BLaER1 (cell line): ENCODE results near the gene APOL2.
A peak's percentile ranks its signal among the peaks of the same experiment; 100 is the strongest.

Source experiments
- H3K27ac ChIP-seq: shearing (Covaris generic); formaldehyde crosslinking; 2 replicates; pipeline ENCODE4 v1.8.1; 2022
- H3K27me3 ChIP-seq: shearing (Covaris generic); formaldehyde crosslinking; 2 replicates; pipeline ENCODE4 v1.8.1; 2022
- H3K36me3 ChIP-seq: shearing (Covaris generic); formaldehyde crosslinking; 2 replicates; pipeline ENCODE4 v1.8.1; 2022
- H3K4me1 ChIP-seq: shearing (Covaris generic); formaldehyde crosslinking; 2 replicates; pipeline ENCODE4 v1.8.1; 2022
- H3K4me2 ChIP-seq: shearing (Covaris generic); formaldehyde crosslinking; 2 replicates; pipeline ENCODE4 v1.8.1; 2022
- H3K4me3 ChIP-seq: shearing (Covaris generic); formaldehyde crosslinking; 2 replicates; pipeline ENCODE4 v1.8.1; 2022
- H3K9ac ChIP-seq: shearing (Covaris generic); formaldehyde crosslinking; 2 replicates; pipeline ENCODE4 v1.8.1; 2022
- H3K9me3 ChIP-seq: shearing (Covaris generic); formaldehyde crosslinking; 2 replicates; pipeline ENCODE4 v1.8.1; 2022
- H4K20me1 ChIP-seq: shearing (Covaris generic); formaldehyde crosslinking; 2 replicates; pipeline ENCODE4 v1.8.1; 2022
- Cebpa-rat ChIP-seq: shearing (Covaris generic); IDR thresholded peaks from 2 replicates; pipeline ENCODE4 v1.8.1; 2022

APOL2 gene

DNA sequence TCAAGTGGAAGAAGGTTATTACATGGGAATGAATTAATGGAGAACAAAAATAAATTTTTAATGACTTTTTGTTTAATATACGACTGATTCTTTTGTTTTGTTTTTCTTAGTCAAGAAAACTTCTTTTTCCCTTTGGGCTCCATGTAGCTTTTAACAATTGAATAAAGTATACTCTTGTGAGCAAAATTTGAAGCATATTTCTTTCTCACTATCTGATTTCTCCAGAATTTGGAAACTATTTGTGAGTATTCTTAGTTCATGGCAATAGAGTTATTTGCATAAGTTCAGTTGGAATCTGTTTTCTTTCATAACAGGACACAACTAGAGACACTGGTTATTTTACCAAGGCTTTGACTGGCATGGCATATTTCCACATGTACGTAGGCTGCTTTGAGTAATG is 9.8 kb upstream of the APOL2 start:
- Histone ChIP-seq H3K9me3 (peaks cover 16% of the 10 kb centered on the region), H3K4me3 (no peak overlapping the region), H3K9ac (no peak overlapping the region), H3K4me1 (peaks cover 18% of the 10 kb centered on the region), H3K4me2 (no peak overlapping the region), H4K20me1 (no peaks in the 10 kb centered on the region), H3K36me3 (no peaks in the 10 kb centered on the region), H3K27ac (no peak overlapping the region), H3K27me3 (no peaks in the 10 kb centered on the region)
- no peak for TF ChIP-seq Cebpa-rat

DNA sequence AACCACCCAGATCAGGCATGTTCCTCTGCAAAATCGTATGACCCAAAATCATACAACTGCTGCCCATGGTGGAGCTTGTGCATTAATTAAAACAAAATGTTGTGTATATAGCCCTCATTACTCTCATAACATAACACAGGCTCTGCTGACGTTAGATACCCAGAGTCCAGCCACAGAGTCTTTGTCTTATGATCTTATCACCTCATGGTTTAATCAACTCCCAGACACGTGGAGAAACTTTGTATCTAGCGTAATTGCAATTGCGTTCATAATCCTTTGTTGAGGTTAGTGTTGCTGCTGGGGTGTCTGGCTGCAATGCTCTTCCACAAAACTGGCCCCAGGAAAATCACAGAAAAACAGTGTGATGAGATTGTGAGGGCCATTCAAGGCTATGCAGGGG is 8.6 kb upstream of the APOL2 start:
- H3K36me3 ChIP-seq, result no peaks in the 10 kb centered on the region
- peaks cover 6% of the 10 kb centered on the region; the same call in 1 of the 2 replicates for H3K4me1 ChIP-seq
- H3K9me3 ChIP-seq, result peaks cover 23% of the 10 kb centered on the region
- H3K27ac ChIP-seq, result no peak overlapping the region
- no peaks in the 10 kb centered on the region for H4K20me1 ChIP-seq
- H3K4me3 ChIP-seq, result no peak overlapping the region
- TF ChIP-seq Cebpa-rat, result no peak
- H3K4me2 ChIP-seq, result no peak overlapping the region
- H3K27me3 ChIP-seq, result no peaks in the 10 kb centered on the region
- H3K9ac ChIP-seq, result no peak overlapping the region

DNA sequence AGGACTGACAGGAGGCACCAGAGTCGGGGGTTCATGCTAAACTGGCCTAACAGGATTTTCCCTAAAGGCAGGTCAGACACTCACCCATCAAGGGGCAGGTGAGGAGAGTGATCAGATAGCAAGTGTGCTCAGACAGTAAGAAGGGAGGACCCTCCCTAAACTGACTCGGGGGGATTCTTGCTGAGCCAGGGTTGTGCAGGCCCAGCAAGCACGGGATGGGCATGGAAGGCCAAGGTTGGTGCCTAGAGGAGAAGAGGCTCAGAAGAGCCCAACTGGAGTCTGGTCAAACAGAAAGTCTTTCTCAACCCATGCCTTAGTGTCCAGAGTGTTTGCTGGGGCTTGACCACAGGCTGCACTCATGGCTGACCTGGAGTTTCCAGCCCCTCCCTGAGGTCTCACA is 7.4 kb upstream of the APOL2 start:
- no peak overlapping the region for H3K4me2 ChIP-seq
- H3K4me3 ChIP-seq, result no peak overlapping the region
- H3K9ac ChIP-seq, result no peak overlapping the region
- no peak for TF ChIP-seq Cebpa-rat
- no peak overlapping the region for H3K27ac ChIP-seq
- no peaks in the 10 kb centered on the region for H4K20me1 ChIP-seq
- H3K36me3 ChIP-seq, result no peaks in the 10 kb centered on the region
- no peaks in the 10 kb centered on the region for H3K4me1 ChIP-seq
- peaks cover 33% of the 10 kb centered on the region for H3K9me3 ChIP-seq
- no peaks in the 10 kb centered on the region for H3K27me3 ChIP-seq

DNA sequence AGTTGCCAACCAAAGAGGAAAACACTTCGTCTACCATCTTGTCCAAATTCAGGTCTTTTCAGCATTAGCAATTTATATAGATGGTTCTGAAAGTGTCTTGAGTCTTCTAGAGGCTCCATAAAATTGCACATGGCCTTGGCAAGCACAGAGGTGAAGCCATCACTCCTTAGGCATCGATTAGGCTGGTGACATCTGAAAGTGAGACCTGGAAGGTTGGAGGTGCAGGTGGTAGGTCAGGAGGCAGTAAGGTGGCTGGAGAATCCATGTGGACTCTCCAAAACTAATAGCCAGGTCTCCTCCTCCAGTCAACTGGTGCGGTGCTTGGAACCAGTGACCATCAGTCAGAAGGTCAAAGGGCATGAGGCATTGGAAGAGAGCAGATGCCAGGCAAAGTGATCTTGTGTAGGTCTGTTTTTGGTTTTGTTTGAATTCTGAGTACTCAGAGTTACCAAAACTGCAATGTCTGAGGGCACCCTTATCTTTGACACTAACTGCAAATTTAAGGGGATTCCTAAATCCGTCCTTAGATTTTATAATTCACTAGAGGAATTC is 6.6 kb upstream of the APOL2 start:
- no peaks in the 10 kb centered on the region for H4K20me1 ChIP-seq
- peaks cover 33% of the 10 kb centered on the region for H3K9me3 ChIP-seq
- no peak overlapping the region for H3K27ac ChIP-seq
- no peaks in the 10 kb centered on the region for H3K4me1 ChIP-seq
- H3K4me2 ChIP-seq, result no peak overlapping the region
- TF ChIP-seq Cebpa-rat, result no peak
- H3K27me3 ChIP-seq, result no peaks in the 10 kb centered on the region
- H3K4me3 ChIP-seq, result no peak overlapping the region
- H3K9ac ChIP-seq, result no peak overlapping the region
- no peaks in the 10 kb centered on the region for H3K36me3 ChIP-seq

DNA sequence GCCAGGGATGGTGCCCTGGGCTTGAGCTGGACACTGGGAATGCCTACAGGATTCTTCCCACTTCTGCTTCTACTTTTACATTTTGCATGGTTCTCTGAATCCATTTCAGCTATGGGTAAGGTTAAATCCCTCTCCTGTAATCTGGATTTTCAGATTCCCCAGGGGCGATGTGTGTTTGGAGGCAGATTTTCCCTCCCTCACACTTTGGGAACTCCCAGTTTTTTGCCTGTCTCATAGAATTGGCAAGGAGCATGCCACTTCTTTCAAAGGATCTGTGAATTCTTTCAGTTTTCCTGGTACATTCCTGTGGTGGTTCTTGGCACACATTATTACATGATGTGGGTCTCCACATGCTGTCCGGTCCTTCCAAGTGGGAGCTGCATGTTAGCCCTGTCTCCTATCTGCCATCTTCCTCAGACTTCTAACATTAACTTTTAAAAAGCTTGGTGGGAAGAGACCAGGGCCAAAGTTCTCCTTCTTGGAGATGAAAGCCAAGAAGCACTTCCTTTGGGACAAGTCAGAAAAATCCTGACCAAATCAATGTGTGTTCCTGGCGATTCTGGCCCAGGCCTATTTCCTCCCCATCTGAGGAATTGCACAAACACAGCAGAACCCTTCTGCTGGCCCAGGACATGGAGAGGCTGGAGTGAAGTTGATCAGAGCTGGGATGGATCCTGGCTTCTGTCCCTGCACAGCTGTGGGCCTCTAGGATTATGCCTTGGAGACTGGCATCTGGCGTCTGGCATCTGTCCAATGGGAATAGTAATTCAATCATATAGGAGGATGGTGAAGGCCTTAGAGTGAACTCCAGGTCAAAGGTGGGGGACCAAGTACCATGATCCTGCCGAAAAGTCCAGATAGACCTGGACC is 5.4 kb upstream of the APOL2 start:
- H3K4me2 ChIP-seq, result no peak overlapping the region

DNA sequence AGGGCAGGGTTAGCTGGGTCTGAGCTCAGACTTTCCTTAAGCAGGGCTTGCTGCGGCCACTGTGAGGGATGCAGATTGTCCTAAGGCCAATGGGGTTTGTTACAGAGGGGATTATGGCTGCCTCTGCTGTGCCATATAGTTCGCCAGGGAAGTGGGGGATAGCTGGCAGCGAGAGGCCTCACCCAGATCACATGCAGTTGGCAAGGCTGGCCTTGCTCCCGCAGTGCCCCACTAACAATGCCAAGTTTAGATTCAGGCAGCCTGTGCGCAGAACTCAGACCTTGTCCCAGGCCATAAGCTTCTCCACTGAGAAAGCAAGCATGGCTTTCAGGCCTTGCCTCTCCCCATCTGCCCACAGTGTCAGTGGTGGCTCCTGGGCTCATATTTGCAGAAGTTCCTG is 4.7 kb upstream of the APOL2 start:
- Histone ChIP-seq H3K4me3 (no peak overlapping the region), H3K4me1 (peaks cover 6% of the 10 kb centered on the region), H3K9ac (no peak overlapping the region), H3K27ac (no peak overlapping the region), H3K36me3 (no peaks in the 10 kb centered on the region), H4K20me1 (no peaks in the 10 kb centered on the region), H3K4me2 (no peak overlapping the region), H3K9me3 (peaks cover 32% of the 10 kb centered on the region), H3K27me3 (no peaks in the 10 kb centered on the region)
- no peak for TF ChIP-seq Cebpa-rat

More for the DNA sequence above, 5.4 kb upstream of the APOL2 start:
- Histone ChIP-seq H3K4me3 (no peak overlapping the region), H3K36me3 (no peaks in the 10 kb centered on the region), H3K27ac (no peak overlapping the region), H3K9ac (no peak overlapping the region), H3K27me3 (no peaks in the 10 kb centered on the region), H3K9me3 (peaks cover 33% of the 10 kb centered on the region), H3K4me1 (peaks cover 3% of the 10 kb centered on the region), H4K20me1 (no peaks in the 10 kb centered on the region)
- no peak for TF ChIP-seq Cebpa-rat

DNA sequence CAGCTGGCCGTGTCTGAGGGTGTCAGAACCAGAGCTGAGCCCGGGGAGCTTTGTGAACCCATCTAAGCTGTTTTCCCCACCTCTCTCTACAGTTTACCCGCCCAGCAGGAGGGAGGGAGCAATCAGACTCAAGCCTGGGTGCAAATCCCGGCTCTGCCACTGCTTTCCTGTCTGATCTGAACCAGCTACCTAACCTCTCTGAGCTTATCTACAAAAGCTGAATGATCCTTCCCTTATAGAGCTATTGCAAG is 252 bp downstream of the APOL2 start:
- Histone ChIP-seq H3K36me3 (peaks cover 23% of the 10 kb centered on the region), H3K4me1 (peaks cover 32% of the 10 kb centered on the region), H3K27ac (peak overlapping the region; percentile 70), H3K27me3 (no peaks in the 10 kb centered on the region), H4K20me1 (no peaks in the 10 kb centered on the region), H3K9ac (peak overlapping the region; percentile 82), H3K9me3 (peaks cover 17% of the 10 kb centered on the region), H3K4me3 (peak overlapping the region; percentile 76), H3K4me2 (peak overlapping the region; percentile 99)
- no peak for TF ChIP-seq Cebpa-rat

DNA sequence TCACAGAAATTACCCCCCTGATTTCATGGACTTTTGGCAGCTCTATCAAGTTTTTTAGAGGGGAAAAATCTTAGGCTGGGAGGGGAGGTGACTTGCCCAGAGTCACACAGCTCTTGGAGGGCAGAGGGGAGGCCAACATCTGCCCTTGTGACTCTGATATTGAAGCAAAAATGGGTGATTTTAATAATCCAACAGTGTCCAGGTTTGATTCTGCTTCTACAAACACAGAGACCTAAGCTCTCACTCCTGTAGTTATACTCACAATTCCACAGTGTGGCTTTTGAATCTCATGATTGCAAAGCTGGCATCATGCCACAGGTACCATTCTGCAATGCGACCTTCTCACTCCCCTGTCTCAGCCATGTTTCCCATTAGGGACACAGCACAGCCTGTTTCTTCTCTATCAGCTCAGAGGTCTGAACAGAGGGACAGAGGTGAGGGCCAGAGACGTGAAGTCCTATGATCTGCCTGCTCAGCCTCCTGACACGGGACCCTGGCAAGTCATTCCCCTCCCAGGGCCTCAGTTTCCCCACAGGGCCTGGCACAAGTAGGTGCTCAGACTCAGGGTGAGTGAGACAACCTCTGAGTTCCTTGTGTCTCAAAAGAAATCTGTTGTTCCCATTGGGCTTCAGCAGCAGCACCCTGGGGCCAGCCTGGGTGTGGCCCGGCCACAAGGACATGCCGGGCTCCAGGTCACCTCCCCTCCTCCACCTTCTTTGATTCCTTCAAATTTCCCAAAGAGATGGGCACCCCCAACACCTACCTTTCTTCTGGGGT is 766 bp downstream of the APOL2 start:
- peak overlapping the region; percentile 76 for H3K4me3 ChIP-seq
- peaks cover 27% of the 10 kb centered on the region for H3K36me3 ChIP-seq
- peak overlapping the region; percentile 70 for H3K27ac ChIP-seq
- no peaks in the 10 kb centered on the region for H4K20me1 ChIP-seq
- TF ChIP-seq Cebpa-rat, result no peak
- H3K9ac ChIP-seq, result peak overlapping the region; percentile 82
- H3K27me3 ChIP-seq, result no peaks in the 10 kb centered on the region
- peak overlapping the region; percentile 99 for H3K4me2 ChIP-seq
- H3K9me3 ChIP-seq, result peaks cover 17% of the 10 kb centered on the region
- H3K4me1 ChIP-seq, result peaks cover 32% of the 10 kb centered on the region

DNA sequence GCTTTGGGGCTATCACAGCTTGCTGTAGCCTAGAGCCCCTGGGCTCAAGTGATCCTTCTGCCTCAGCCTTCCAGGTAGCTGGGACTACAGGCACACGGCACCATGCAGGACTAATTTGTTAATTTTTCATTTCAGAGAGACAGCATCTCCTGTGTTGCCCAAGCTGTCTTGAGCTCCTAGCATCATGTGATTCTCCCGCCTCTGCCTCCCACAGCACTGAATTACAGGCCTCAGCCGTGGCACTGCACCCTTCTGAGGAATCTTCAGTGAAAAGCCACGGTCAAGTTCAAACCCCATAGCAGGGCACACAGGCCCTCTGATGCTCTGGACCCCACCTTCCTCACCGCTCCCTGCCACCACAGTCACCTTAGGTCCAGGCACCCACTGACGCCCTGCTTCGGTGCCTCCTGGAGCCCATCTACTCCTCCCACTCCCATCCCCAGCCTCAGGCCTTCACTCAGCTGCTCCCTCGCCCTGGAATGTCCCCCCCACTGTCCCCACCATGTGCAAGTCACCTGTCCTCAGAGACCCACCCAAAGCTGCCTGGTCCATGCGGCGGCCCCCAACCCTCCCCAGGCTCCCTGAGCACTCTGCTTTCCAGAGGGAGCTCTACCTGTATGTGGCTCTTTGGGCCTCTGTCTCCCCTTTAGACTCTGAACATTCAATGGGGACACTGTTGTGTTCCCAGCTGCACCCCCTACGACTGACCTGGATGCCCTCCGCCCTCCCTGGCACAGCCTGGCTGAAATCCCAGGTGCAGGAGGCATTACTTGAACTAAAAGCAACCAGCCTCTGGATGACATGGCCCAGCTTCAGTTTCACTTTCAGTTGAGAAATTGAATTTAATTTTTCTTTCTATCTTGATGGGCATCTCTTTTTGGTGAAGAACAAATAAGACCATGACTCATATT is 1.6 kb downstream of the APOL2 start:
- TF ChIP-seq Cebpa-rat, result no peak
- Histone ChIP-seq H3K36me3 (peaks cover 35% of the 10 kb centered on the region), H3K27me3 (no peaks in the 10 kb centered on the region), H3K4me2 (peak overlapping the region; percentile 99), H3K27ac (peak overlapping the region; percentile 70), H3K4me3 (peak overlapping the region; percentile 76), H3K4me1 (peaks cover 32% of the 10 kb centered on the region), H3K9me3 (peaks cover 8% of the 10 kb centered on the region), H4K20me1 (no peaks in the 10 kb centered on the region), H3K9ac (peak overlapping the region; percentile 82)
